Measurements from ENCODE around the gene LRAT.

DNA sequence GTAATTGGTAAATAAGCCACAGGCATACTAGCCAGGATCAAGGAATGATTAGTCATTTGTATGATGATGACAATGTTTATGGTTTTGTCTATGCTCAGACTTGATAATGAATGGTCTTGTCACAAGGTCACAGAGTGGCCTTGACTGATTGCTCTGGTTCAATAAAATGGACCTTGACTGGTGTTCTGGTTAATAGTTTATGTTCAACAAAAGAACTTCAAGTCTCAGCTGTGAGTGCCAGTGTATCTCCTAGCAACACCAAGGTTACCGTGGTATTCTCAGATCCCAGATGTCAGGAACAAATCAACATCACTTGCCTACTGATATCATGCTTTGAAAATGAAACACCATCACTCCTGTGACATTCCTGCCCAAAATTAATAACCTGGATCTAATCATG is 16.3 kb upstream of the LRAT start:
- TF ChIP-seq, protein P1, sequence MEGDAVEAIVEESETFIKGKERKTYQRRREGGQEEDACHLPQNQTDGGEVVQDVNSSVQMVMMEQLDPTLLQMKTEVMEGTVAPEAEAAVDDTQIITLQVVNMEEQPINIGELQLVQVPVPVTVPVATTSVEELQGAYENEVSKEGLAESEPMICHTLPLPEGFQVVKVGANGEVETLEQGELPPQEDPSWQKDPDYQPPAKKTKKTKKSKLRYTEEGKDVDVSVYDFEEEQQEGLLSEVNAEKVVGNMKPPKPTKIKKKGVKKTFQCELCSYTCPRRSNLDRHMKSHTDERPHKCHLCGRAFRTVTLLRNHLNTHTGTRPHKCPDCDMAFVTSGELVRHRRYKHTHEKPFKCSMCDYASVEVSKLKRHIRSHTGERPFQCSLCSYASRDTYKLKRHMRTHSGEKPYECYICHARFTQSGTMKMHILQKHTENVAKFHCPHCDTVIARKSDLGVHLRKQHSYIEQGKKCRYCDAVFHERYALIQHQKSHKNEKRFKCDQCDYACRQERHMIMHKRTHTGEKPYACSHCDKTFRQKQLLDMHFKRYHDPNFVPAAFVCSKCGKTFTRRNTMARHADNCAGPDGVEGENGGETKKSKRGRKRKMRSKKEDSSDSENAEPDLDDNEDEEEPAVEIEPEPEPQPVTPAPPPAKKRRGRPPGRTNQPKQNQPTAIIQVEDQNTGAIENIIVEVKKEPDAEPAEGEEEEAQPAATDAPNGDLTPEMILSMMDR (CRISPR knock-in tag; IDR thresholded peaks at IDR 0.05) = no peak
- TF ChIP-seq ZNF792 (CRISPR knock-in tag; IDR thresholded peaks at IDR 0.05) = no peak
- TF ChIP-seq FOXM1 (CRISPR knock-in tag; IDR thresholded peaks at IDR 0.05) = no peak
- no peak for TF ChIP-seq AHR (CRISPR knock-in tag; IDR thresholded peaks at IDR 0.05)
- TF ChIP-seq ARNTL (CRISPR knock-in tag; IDR thresholded peaks at IDR 0.05) = no peak
- TF ChIP-seq SNAPC4 (CRISPR knock-in tag; IDR thresholded peaks at IDR 0.05) = no peak
- TF ChIP-seq ZNF784 (CRISPR knock-in tag; IDR thresholded peaks at IDR 0.05; ENCODE audit: borderline replicate concordance) = no peak
- TF ChIP-seq JUND (CRISPR knock-in tag; IDR thresholded peaks at IDR 0.05) = no peak
- no peak for TF ChIP-seq CAMTA2 (CRISPR knock-in tag; IDR thresholded peaks at IDR 0.05; ENCODE audit: borderline replicate concordance)
- no peak for TF ChIP-seq ESRRA (CRISPR knock-in tag; IDR thresholded peaks at IDR 0.05; ENCODE audit: low read depth)
- TF ChIP-seq MYC (CRISPR knock-in tag; IDR thresholded peaks at IDR 0.05; ENCODE audit: borderline replicate concordance) = no peak
- no peak for TF ChIP-seq FOXO1 (CRISPR knock-in tag; IDR thresholded peaks at IDR 0.05)
- TF ChIP-seq EZH2 (conservative IDR thresholded peaks at IDR 0.05; ENCODE audit: low read depth, low read length) = no peak

Data from HepG2 (cell line).